HPDE6-E6E7 (cell line): ENCODE data around the gene HNRNPAB.
"Not testable (repeated sequence)": the region's sequence is repeated elsewhere in the genome, so short reads cannot be mapped to it uniquely, and the experiment has no call there.

Experiments
- DNase-seq: peaks from one replicate; pipeline ENCODE4 v3.0.0; 2011; ENCODE audit warnings: missing footprints; ENCODE audit errors: extremely low spot score

HNRNPAB gene

GRCh38 chr5:178196986-178197385 lies 7.3 kb upstream of the HNRNPAB start:
- no peak for DNase-seq

GRCh38 chr5:178198151-178198550 lies 6.2 kb upstream of the HNRNPAB start:
- DNase-seq, result not testable (repeated sequence)

GRCh38 chr5:178198706-178199105 lies 5.6 kb upstream of the HNRNPAB start:
- no peak for DNase-seq

- peak; percentile 71 for DNase-seq
These were observed 4.5 kb upstream of the HNRNPAB start for GRCh38 chr5:178199581-178200434.

- DNase-seq, result no peak
These were observed 3.0 kb upstream of the HNRNPAB start for GRCh38 chr5:178201221-178201926.

GRCh38 chr5:178201927-178202235 lies 2.5 kb upstream of the HNRNPAB start:
- no peak for DNase-seq

GRCh38 chr5:178202541-178202940 lies 1.8 kb upstream of the HNRNPAB start:
- DNase-seq, result no peak

GRCh38 chr5:178203670-178204181 lies 607 bp upstream of the HNRNPAB start:
- DNase-seq, result no peak

- DNase-seq, result peak; percentile 76
These were observed 809 bp downstream of the HNRNPAB start for GRCh38 chr5:178204935-178205748.

GRCh38 chr5:178205749-178206047 lies 1.4 kb downstream of the HNRNPAB start:
- no peak for DNase-seq

GRCh38 chr5:178206166-178207101 lies 2.1 kb downstream of the HNRNPAB start:
- no peak for DNase-seq

- DNase-seq, result no peak
These were observed 3.0 kb downstream of the HNRNPAB start for GRCh38 chr5:178207183-178207916.

GRCh38 chr5:178207917-178208280 lies 3.6 kb downstream of the HNRNPAB start:
- no peak for DNase-seq

GRCh38 chr5:178208540-178209227 lies 4.4 kb downstream of the HNRNPAB start:
- no peak for DNase-seq

GRCh38 chr5:178209334-178210072 lies 5.2 kb downstream of the HNRNPAB start:
- no peak for DNase-seq

- DNase-seq, result no peak
These were observed 5.8 kb downstream of the HNRNPAB start for GRCh38 chr5:178210073-178210535.

- no peak for DNase-seq
These were observed 6.4 kb downstream of the HNRNPAB start for GRCh38 chr5:178210686-178211085.

GRCh38 chr5:178211095-178212048 lies 7.0 kb downstream of the HNRNPAB start:
- DNase-seq, result no peak
